ENCODE measurements around the gene INPP5K.

The INPP5K gene

GRCh38 chr17:1486802-1487695 is 29.4 kb downstream of the INPP5K start:
- peak; percentile 42 to 62 (median 43) for DNase-seq (ENCODE audit: low read depth in 4 of 4, low spot score in 1 of 4)

GRCh38 chr17:1485423-1486376 is 30.7 kb downstream of the INPP5K start:
- peak in 3 of 4 experiments; percentile 33 to 50 (median 47) for DNase-seq (ENCODE audit: low read depth in 4 of 4, low spot score in 1 of 4)

GRCh38 chr17:1484676-1485422 is 31.6 kb downstream of the INPP5K start:
- no peak for DNase-seq (ENCODE audit: low read depth in 4 of 4, low spot score in 1 of 4)

GRCh38 chr17:1484060-1484535 is 32.3 kb downstream of the INPP5K start:
- no peak for DNase-seq (ENCODE audit: low read depth in 4 of 4, low spot score in 1 of 4)

GRCh38 chr17:1482680-1483079 is 33.7 kb downstream of the INPP5K start:
- DNase-seq (ENCODE audit: low read depth in 4 of 4, low spot score in 1 of 4), result no peak

GRCh38 chr17:1481736-1482135 is 34.7 kb downstream of the INPP5K start:
- no peak for DNase-seq (ENCODE audit: low read depth in 4 of 4, low spot score in 1 of 4)

GRCh38 chr17:1480747-1481465 is 35.5 kb downstream of the INPP5K start:
- DNase-seq (ENCODE audit: low read depth in 4 of 4, low spot score in 1 of 4), result no peak

- no peak for DNase-seq (ENCODE audit: low read depth in 4 of 4, low spot score in 1 of 4)
Measured at GRCh38 chr17:1478418-1478817, 38.0 kb downstream of the INPP5K start.

GRCh38 chr17:1475321-1475854 is 41.0 kb downstream of the INPP5K start:
- DNase-seq (ENCODE audit: low read depth in 4 of 4, low spot score in 1 of 4), result no peak

GRCh38 chr17:1474402-1475189 is 41.8 kb downstream of the INPP5K start:
- no peak for DNase-seq (ENCODE audit: low read depth in 4 of 4, low spot score in 1 of 4)

GRCh38 chr17:1473841-1474240 is 42.6 kb downstream of the INPP5K start:
- DNase-seq (ENCODE audit: low read depth in 4 of 4, low spot score in 1 of 4), result no peak

- no peak for DNase-seq (ENCODE audit: low read depth in 4 of 4, low spot score in 1 of 4)
Measured at GRCh38 chr17:1473170-1473569, 43.2 kb downstream of the INPP5K start.

- no peak for DNase-seq (ENCODE audit: low read depth in 4 of 4, low spot score in 1 of 4)
Measured at GRCh38 chr17:1471911-1472821, 44.2 kb downstream of the INPP5K start.

GRCh38 chr17:1471490-1471889 is 44.9 kb downstream of the INPP5K start:
- DNase-seq (ENCODE audit: low read depth in 4 of 4, low spot score in 1 of 4), result no peak

GRCh38 chr17:1470755-1471462 is 45.5 kb downstream of the INPP5K start:
- DNase-seq (ENCODE audit: low read depth in 4 of 4, low spot score in 1 of 4), result no peak

- no peak for DNase-seq (ENCODE audit: low read depth in 4 of 4, low spot score in 1 of 4)
Measured at GRCh38 chr17:1470071-1470754, 46.2 kb downstream of the INPP5K start.

All from stimulated activated CD4-positive, alpha-beta T cell treated with anti-CD3 and anti-CD28 coated beads, Interleukin-1b, Interleukin-23, amount 100 ng/mL, for 24 hours (primary cell).